CD4-positive, alpha-beta T cell treated with Interleukin-17A for 1 hour (primary cell): ENCODE data around the gene GFRA1.

Experiments
- DNase-seq: peaks from one replicate; pipeline ENCODE4 v3.0.0-alpha.2; 2020

Gene GFRA1

DNA sequence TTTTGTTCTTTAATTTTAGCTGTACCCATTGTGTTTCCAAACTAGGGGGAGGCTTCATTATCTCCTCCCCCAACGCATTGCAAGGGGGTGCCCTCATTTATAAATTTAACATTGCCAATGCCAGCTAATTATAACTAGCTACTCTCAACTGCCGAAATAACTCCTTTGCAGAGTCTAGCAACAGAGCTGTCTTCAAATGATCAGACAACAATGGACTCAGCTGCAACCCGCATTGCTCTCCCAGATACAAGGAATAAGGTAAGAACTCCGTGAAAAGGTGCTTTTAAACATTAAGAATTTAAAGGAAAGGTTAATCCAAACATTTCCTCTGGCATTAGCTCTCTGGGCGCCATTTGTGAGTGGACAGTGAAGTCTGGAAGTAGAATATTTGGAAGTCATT, 116.2 kb downstream of the GFRA1 start:
- no peak for DNase-seq

DNA sequence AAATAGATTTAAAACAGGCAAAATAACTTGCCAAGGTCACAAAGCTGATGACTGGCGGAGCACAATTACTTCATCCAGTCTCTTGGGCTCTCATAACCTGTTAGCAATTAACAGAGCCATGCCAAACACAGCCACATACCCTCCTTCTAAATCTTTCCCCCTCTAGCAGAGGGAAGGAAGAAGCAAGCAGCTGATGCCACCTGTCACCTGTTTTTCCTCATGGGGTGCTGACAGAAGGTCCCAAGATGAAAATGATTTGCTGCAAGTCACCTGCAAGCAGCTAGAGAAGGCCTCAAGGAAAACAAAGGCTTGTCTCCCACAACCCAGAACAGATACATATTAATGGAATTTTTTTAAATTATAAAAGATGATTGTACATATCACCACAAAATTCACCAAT, 117.8 kb downstream of the GFRA1 start:
- no peak for DNase-seq

DNA sequence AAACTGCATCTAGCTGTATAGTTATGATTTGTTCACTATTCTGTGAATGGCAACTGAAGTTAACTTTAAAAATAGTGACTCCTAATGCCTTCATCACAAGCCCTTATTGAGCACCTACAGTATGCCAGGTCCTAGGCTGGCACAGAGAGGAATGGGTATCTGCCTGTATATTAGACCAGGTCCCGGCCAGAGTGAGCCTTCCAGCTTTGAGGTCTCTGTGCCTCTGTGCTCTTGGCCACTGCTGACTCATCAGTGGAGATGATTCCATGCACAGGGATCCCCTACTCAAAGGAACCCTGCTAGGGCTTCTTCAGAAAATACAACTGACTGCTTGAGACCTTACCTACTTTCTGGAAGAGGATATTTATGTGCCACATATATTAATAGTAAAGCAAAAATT, 118.4 kb downstream of the GFRA1 start:
- no peak for DNase-seq

DNA sequence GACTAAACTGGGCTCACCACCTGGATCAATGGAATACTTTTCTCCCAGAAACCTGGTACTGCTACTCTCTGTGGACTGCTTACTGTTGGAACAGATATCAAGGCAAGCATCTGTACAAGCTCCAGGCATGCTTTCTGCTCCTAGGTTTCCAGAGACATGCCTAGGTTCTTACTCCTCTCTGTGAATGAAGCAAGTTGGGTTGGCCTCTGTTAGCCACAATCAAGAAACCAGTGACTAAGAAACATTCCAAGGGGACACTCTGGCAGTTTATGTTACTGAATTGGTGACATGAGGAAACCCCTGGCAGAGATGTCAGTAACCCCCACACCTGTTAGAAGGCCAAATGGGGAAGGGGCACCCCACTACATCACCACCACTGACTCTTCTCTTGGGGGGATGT, 121.9 kb downstream of the GFRA1 start:
- DNase-seq, result no peak

- no peak for DNase-seq
Observed at GRCh38 chr10:116150606-116151005, 122.4 kb downstream of the GFRA1 start.

DNA sequence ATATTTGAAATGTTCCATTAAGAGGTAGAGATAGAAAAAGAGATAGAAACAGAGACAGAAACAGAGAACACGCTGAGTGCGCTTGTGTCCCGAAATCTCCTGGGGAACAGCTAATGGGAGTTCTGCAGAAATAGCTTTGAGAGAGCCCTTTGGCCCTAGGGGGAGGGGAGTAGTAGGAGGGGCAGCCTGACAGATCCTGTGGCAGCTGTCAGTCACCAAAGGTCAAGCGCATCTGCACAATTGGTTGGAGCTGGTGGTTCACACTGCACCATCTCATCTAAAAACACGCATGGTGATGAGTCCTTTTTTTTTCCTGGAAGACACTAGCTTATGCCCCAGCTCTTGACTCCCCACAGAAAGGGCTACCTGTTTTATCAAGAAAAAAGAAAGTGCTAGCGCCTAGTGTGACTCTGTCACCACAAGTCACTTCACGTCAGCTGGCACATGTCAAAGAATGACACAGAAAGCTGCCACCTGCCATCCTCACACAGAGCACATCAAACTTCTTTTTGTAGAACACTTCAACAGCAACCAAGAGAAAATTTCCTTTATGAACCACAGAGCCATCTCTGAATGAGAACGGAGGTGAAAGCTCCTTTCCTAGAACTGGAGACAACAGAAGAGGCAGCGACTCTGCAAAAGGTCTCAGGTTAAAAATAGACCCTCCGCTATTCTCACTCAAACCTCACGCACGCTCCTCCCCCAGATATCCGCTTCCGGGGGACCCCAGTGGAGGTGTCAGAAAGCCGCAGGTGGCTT, 125.7 kb downstream of the GFRA1 start:
- no peak for DNase-seq

- no peak for DNase-seq
Observed at GRCh38 chr10:116146372-116147140, 126.5 kb downstream of the GFRA1 start.

GRCh38 chr10:116143673-116144222, 129.3 kb downstream of the GFRA1 start:
- DNase-seq, result no peak

- DNase-seq, result no peak
Observed at GRCh38 chr10:116141855-116142254, 131.2 kb downstream of the GFRA1 start.

GRCh38 chr10:116141246-116141645, 131.8 kb downstream of the GFRA1 start:
- no peak for DNase-seq

GRCh38 chr10:116139886-116140285, 133.1 kb downstream of the GFRA1 start:
- DNase-seq, result no peak

DNA sequence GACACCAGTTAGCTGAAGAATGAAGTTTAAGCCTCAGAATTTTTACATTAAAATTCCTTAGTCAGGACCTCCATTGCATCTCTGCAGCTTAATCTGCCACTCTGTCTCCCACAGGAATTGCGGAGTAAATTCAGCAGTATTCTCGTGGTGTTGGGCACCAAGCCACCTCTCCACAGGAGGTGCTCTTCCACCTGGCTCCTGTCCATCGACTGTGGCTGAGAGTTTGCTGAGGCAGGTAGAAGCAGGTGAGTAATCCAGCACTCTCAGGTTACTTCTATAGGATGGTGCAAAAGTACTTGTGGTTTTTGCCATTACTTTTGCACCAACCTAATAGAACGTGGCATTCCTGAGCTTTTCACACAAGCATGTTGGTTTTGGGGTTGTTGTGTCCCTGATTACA, 134.1 kb downstream of the GFRA1 start:
- DNase-seq, result no peak

DNA sequence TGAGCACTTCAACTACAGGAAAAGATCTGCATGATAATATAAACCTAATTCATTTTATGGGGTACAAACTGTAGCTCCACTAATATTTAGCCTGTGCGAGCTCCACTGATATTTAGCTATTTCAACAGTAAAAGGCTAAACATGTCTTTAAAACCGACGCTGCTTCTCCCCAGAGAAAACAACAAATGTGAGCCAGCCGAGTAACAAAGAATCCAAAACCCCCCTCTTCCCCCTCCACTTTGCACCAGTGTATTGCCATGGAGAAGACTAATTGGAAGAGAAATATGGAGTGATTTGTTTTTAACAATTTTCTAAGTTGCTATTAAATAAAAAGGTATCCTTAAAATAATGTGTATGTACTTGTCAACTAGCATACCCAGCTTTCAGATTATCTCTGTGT, 136.7 kb downstream of the GFRA1 start:
- DNase-seq, result no peak

GRCh38 chr10:116134322-116134721, 138.7 kb downstream of the GFRA1 start:
- no peak for DNase-seq

DNA sequence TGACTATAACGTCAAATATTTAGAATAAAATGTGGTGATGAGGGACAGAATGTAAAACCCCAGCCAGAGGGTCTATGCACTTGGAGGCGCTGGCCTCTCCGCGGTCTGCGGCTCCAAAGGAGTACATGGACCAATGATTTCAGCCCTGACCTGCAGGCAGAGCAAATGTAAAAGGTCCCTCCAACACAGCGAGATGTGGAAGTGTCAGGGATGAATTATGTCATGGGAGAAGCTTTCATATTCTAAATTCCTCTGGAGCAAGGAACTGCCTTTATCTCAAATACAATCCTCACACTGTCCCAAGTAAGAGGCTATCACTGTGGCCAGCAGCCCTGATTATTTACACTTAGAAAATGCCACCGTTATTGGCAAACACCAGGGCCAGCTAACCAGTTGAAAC, 139.4 kb downstream of the GFRA1 start:
- no peak for DNase-seq

DNA sequence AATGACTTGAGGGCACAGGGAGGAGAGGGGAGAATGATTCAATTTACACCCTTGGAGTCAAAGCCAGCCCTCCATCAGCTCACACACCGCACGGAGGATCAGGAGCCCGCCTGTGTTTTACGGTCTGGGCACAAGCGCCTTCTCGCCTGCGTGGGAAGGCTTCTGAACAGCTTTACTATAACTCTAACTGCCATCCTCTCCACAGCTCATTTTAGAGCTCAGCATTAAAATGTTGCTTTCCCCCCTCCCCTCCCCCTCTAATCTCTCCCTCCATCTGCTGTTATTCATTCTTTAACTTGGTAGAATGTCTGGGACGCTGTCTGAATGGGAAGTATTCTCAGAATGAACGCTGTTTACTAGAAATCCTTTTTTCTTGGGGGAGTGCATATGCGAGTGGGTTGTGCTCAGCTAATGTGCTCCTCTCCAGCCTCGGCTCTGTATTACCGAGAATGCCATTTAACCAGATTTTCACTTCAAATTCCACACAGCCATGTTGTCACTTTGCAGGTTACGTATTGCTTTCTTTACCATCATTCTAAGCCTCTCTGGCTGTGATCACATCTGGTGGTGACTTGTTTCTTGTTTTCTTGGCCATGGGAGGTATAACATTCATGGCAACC, 140.1 kb downstream of the GFRA1 start:
- DNase-seq, result no peak

DNA sequence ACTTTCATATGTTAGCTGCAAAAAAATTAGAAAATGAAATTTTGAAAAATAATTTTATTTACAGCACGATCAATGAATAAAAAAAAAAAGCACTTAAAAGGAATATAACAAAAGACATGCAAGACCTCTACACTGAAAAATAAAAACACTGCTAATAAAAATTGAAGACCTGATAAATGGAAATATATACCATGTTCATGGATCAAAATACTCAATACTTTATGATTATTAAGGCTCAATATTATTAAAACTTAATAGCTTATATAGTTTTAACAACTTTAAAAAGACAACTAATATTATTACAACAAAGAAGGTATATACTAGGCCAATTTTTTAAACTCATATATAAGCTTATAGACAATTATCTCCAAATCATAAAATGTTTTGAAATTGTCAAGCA, 143.0 kb downstream of the GFRA1 start:
- no peak for DNase-seq

GRCh38 chr10:116126954-116127695, 145.9 kb downstream of the GFRA1 start:
- no peak for DNase-seq

- no peak for DNase-seq
Observed at GRCh38 chr10:116126239-116126638, 146.8 kb downstream of the GFRA1 start.

- no peak for DNase-seq
Observed at GRCh38 chr10:116125180-116125579, 147.8 kb downstream of the GFRA1 start.

GRCh38 chr10:116124777-116125176, 148.2 kb downstream of the GFRA1 start:
- no peak for DNase-seq

DNA sequence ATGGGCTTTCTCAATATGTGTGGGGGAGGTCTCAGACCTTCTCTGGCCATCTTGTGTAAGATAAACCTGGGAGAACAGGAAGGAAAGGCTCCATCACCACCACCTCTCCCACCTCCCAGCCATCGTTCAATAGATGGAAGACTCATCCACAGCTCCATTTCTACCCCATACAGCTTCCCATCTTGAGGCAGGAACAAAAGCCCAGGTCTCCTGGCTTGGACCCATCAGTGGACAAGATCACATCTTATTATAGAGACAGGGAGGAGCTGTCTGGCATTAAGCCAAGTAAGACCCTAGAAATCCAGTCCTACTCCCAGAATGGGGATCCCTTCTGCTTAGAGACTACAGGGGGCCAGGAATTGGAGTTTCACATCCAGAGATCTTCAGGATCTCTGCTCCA, 150.3 kb downstream of the GFRA1 start:
- no peak for DNase-seq
